HG03045 (cell line): ENCODE measurements around the gene XPA.

Experiments
- ATAC-seq: cut with Tn5 transposase; IDR thresholded peaks from one replicate; pipeline ENCODE4 v1.9.1; 2021; ENCODE audit warnings: mild to moderate bottlenecking, moderate library complexity; ENCODE audit not compliant: unreplicated experiment

XPA gene

GRCh38 chr9:97659771-97660170 is 37.4 kb downstream of the XPA start:
- no peak for ATAC-seq

GRCh38 chr9:97658707-97659106 is 38.4 kb downstream of the XPA start:
- no peak for ATAC-seq

- ATAC-seq = no peak
Measured at GRCh38 chr9:97651646-97652045, 45.5 kb downstream of the XPA start.

GRCh38 chr9:97647996-97648395 is 49.1 kb downstream of the XPA start:
- ATAC-seq = no peak

GRCh38 chr9:97645720-97646119 is 51.4 kb downstream of the XPA start:
- ATAC-seq = no peak

- no peak for ATAC-seq
Measured at GRCh38 chr9:97640325-97640724, 56.8 kb downstream of the XPA start.

GRCh38 chr9:97638666-97639065 is 58.5 kb downstream of the XPA start:
- no peak for ATAC-seq

- no peak for ATAC-seq
Measured at GRCh38 chr9:97636903-97637302, 60.2 kb downstream of the XPA start.

- ATAC-seq = no peak
Measured at GRCh38 chr9:97635026-97635425, 62.1 kb downstream of the XPA start.

- no peak for ATAC-seq
Measured at GRCh38 chr9:97633859-97634490, 63.2 kb downstream of the XPA start.

- ATAC-seq = peak; percentile 90
Measured at GRCh38 chr9:97632985-97633858, 63.9 kb downstream of the XPA start, which contains the start of the genes NCBP1 and TSTD2. TSS of gene NCBP1 (plus strand) at chr9:97633821. CDS start at chr9:97633882, 61 bp downstream. TSS of gene TSTD2 (minus strand) at chr9:97633368. CDS start at chr9:97627562, 5,806 bp downstream.

GRCh38 chr9:97632248-97632984 is 64.7 kb downstream of the XPA start:
- peak; percentile 9 for ATAC-seq

GRCh38 chr9:97630591-97630990 is 66.5 kb downstream of the XPA start:
- ATAC-seq = no peak

- ATAC-seq = no peak
Measured at GRCh38 chr9:97629156-97629555, 68.0 kb downstream of the XPA start.

- no peak for ATAC-seq
Measured at GRCh38 chr9:97628668-97629067, 68.5 kb downstream of the XPA start.

GRCh38 chr9:97627624-97628023 is 69.5 kb downstream of the XPA start:
- ATAC-seq = no peak

GRCh38 chr9:97625620-97626019 is 71.5 kb downstream of the XPA start:
- no peak for ATAC-seq
